GM15510 (cell line): ENCODE results near the gene KIF26A.

Experiments used
- POLR2A ChIP-seq: IDR thresholded peaks from 3 replicates; pipeline ENCODE4 v1.6.1; 2011; ENCODE audit warnings: borderline replicate concordance; ENCODE audit not compliant: insufficient read length; ENCODE audit errors: extremely low read depth

The KIF26A gene

DNA sequence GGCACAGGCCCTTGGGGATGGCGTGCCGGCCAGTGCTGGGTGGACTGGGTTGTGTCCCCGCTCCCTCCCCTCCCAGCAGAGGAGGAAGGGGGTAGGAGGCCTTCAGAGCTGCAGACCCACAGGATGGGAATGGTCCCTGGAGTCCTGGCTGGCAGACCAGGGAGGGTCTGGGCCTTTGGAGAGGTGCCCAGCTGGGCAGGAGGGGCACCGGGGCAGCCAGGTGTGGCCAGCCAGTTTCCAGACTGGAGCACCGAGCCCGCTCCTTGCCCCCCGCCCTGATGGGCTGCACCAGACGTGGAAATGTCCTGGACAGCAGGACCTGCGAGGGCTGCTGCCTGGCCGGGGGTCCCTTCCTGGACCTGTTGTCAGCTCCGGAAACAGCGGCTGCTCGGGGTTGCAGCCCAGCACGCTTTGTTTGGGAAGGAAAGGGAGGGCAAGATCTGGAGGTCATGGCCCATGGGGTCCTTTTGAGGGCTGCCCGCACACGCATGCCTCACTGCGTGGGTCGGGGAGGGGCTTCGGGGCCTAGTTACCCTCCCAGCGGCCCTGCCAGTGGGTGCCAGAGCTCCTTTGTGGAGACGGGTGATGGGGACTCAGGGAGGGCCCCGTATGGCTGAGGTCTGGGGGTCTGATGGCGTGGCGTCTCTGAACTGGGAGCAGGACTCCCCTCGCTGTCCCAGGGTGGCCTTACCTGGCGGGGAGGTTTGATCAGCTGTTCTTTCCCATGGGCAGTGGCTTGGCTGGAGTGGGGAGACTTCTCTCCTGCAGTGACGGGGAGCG is 9.1 kb downstream of the KIF26A start:
- no peak for TF ChIP-seq POLR2A

DNA sequence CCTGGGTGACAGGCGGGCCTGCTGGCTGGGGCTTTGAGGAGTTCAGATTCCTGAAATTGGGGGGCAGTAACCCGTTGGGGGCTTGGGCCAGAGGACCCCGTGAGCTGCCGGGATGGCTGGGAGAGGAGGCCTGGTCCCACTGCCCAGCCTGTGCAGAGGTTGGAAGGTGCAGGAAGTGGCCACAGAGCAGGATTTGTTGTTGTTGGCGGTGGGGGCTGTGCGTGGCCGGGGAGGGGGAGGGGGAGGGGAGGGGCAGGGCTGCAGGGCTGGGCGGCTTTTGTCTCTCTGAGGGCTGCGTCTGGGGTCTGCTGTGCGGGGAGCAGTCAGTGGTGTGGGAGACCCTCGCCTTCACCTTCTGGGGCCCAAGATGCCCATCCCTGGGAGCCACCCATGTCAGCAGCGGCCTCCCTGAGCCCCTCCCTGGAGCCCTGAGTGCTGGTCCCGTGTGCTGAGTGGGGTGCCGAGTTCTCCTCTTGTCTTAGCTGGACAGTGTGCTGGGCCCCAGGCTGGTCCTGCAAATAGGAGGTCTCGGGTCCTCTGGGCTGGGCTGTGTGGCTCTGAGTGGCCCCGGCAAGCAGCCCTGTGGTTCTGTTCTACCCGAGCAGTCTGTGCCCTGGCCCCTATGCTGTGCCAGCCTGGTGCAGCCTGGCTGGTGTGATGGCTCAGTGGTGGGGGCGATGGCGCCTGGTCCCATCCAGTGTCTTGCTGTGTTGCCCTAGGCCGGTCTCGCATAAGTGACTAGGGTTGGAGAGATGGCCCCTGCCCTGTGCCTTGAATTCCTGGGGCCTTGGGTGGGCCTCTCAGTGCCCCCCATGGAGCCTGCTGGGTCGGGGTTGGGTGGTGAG is 10.3 kb downstream of the KIF26A start:
- TF ChIP-seq POLR2A: no peak

- TF ChIP-seq POLR2A: no peak
Measured at GRCh38 chr14:104149278-104149595, 10.8 kb downstream of the KIF26A start.

DNA sequence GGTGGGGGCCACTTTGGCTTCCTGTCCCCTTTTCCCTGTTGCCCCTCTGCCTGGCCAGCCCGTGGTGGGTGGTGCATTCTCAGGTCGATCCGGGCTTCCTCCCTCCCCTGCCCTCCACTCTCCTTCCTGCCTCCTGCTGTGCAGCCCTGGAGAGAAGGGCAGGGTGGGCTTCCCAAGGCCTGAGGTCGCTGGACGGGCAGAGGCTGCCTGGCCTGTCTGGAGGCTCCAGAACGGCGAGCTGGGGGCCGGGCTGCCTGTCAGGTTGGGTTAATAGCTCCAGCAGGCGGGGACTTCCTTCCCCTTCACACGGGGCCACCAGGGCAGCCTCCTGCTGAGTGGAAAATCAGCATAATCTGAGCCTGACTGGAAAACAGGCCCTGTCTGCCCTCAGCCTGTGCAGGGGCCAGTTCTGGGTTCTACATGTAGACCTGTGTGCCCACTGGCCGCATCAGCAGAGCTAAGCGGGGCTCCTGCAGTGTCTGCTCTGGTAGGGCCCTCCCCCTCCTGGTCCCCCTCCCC is 11.3 kb downstream of the KIF26A start:
- no peak for TF ChIP-seq POLR2A

DNA sequence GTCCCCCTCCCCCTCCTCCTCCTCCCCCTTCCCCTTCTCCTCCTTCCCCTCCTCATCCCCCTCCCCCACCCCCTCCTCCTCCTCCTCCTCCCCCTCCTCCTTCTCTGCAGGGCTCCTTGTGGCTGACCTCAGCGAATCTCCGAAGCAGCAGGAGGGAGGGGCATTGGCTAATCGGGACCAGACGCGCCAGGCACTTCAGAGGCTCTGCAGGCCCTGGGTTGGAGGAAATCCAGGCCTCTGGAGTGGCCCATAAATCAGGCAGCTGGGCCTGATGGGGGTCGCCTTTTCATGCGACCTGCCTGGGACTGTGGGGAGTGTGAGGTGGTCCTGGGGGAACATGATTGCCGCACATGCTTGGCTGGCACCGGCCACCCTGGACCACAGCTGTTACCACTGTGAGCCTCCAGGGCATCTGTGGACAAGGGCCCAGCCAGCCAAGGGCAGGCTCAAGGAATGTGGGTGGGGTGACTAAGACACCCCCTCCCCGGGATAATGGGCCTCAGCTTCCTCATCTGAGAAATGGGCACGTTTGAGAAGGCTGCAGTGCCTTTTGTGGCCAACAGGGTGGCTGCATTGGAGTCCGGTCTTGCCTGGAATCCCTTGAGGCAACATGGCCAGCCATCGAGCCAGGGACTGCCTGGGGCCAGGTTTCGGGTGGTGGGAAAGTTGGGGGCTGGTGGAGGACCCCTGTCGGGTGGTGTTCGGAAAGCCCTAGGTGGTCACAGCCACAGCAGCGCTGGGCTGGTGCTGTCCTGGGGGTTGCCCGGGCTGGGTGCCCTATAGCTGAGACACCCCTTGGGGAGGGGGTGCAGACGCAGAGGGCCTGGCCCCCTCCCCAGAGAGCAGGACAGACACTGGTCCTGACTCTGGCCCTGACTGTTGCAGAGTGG is 12.0 kb downstream of the KIF26A start:
- no peak for TF ChIP-seq POLR2A

GRCh38 chr14:104151026-104151381 is 12.6 kb downstream of the KIF26A start:
- TF ChIP-seq POLR2A: no peak

DNA sequence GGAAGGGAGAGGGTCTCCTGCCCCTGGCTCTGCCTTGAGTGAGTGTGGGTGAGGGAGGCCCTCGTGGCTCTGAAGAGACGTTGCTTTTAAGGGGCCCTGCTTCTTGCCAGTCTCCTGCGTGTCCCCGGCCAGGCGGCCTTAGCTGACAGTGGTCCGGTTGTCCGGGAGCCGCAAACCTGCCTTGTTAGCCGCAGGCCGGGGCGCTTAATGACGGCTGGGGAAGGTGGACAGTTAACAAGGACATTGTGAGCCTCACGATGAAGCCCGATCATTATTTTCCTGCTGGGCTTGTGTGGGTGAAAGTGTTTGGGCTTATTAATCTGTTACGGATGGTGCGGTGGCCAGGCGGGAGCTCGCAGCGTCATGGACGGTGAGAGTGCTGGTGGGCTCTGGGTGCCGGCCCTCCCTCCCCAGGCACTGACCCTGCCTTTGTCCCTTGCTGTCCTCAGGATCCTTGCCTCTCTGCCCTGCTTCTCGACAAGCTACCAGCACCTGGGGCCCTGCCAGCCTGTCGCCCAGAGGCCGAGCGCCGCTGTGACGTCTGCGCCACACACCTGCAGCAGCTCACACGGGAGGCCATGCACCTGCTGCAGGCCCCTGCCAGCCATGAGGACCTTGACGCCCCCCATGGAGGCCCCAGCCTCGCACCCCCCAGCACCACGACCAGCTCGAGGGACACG is 13.3 kb downstream of the KIF26A start:
- no peak for TF ChIP-seq POLR2A

GRCh38 chr14:104152246-104152575 is 13.8 kb downstream of the KIF26A start:
- no peak for TF ChIP-seq POLR2A

DNA sequence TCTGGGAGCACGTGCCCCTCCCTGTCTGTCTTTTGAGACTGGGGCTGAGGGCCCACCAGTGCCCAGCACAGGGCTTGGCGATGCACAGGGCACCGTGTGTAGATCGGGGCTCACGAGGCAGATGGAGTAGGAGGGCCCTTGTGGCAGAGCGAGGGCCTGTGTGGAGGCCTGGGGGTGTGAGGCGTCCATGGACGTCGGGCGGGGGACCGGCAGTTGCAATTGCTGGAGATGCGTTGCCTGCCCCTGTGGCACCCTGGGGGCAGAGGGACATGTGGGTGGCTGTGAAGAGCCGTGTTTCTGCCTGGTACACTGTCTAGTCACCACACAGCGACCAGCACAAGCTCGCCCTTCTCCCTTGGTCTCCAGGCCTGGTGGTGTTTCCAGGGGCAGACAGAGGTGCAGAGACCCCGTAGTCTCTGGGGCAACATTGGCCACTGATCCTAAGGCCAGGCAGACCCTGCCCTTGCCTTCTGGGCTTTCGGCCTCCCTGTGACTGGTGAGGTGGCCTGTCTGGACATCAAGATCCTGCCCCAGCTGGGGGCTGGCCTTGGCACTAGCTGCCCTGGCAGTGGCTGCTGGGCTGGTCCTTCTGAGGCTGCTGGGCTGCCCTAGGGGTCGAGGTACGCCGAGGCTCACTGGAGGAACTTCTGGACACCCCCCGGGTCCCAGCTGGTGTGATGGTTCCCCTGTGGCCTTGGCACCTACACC is 14.5 kb downstream of the KIF26A start:
- no peak for TF ChIP-seq POLR2A

- no peak for TF ChIP-seq POLR2A
Measured at GRCh38 chr14:104154246-104154645, 15.9 kb downstream of the KIF26A start.

DNA sequence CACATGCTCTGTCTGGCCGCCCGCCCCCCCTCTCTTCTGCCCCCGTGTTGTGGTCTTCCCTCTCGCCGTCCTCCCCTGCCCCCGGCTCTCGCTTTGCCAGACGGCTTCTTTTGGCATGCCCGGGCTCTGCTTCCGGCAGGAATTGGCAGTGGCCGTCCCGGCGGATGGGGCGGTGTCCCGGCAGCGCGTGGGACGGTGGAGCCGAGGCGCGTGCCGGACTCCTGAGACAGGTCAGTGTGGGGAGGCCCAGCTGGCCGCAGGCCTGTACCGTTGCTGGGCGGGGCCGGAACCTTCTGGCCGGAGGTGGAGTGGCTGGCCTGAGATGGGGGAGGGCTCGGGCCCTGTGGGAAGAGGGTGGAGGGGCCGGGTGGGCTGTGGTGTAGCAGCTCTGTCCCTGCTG is 17.1 kb downstream of the KIF26A start:
- TF ChIP-seq POLR2A: no peak

DNA sequence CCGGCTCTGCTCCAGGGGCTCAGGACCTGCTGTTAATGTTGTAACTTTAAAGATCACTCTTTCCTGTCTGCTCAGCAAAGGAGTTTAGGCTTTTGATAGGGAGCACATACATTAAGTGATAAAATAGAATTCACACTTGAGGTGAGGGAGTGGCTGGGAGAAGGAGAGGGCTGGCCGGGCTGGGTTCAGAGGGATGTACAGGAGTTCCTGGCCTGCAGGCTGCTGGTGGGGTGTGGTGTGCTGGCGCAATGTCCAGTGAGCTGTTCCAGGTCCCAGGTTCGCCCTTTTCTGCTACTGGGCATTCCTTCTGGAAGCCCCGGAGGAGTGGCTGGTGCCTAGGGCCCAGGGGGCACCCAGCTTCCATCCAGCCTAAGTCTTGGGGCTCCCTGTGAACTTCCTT is 17.8 kb downstream of the KIF26A start:
- TF ChIP-seq POLR2A: no peak

DNA sequence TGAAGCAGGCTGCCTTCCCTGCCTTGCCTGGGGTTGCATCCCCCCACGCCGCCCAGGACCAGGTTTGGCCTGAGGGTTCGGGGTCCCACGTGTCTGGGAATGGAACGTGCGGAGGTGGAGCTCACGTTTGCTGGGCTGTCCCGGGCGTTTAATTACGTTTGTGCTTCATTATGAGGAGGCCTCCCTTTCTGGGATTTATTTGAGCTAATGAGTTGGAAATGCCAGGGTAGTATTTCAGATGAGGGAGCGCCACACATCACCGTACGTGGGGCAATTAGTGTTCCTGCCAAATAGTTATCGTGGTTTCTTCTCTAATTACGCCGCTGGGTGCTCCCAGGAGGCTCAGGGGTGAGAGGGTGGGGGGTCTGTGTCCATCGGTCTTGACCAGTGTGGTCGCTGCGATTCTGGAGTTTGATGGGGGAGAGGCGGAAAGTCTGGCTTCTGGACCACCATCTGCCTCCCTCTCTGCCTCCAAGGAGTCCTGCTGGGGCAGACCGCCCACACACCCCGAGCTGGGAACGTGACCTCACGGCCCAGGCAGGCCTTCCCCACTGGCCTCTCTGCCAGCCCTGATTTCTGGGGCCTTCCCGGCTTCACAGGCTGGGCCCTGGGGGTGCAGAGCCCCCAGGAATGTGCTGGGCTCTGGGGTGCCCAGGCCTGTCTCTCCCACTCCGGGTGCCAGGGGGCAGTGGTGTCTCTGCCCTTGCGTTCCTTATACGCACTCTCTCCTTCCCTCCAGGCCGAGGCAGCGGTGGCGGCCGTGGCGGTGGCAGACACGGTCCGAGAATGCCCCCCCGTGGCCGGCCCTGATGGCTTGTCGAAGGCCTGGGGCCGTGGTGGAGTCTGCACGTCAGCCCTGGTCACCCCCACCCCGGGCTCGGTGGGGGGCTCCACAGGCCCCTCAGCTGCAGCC is 18.9 kb downstream of the KIF26A start:
- TF ChIP-seq POLR2A: no peak
